GM12872 (cell line): ENCODE results near the gene SCAMP1.

Experiments used
- CTCF ChIP-seq: IDR thresholded peaks from 3 replicates; pipeline ENCODE4 v1.5.1; 2011; ENCODE audit warnings: low read depth, mild to moderate bottlenecking, low read length, moderate library complexity; ENCODE audit not compliant: insufficient read depth

The SCAMP1 gene

DNA sequence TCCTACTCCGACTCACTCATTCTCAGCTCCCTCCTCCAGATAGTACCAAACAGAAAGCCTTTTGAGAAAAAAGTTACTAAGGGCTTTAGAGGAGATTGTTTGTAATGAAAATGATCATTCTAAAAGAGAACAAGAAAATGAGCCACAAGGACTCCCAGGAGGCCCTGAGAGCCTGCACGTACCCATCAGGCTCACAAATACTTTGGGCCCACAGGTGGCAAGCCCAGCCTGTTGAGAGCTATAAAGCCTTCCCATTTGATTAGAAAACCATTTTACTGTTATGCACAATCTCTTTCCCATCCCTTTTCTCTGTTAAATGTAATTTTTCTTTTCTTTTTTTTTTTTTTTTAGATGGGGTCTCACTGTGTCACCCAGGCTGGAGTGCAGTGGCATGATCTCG lies 152.0 kb downstream of the SCAMP1 start:
- no peak for TF ChIP-seq CTCF

DNA sequence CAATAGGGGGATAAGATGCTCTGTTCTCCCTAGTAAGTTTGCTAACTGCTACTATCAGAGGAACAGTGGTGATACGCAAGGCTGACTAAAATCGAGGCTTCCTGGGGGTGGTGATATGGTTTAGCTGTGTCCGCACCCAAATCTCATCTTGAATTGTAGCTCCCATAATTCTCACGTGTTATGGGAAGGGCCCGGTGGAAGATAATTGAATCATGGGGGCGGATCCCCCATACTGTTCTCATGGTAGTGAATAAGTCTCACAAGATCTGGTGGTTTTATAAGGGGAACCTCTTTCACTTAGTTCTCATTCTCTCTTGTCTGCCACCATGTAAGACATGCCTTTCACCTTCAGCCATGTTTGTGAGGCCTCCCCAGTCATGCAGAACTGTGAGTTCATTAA lies 153.0 kb downstream of the SCAMP1 start:
- TF ChIP-seq CTCF, result no peak

GRCh38 chr5:78514427-78515330 lies 154.3 kb downstream of the SCAMP1 start:
- no peak for TF ChIP-seq CTCF

DNA sequence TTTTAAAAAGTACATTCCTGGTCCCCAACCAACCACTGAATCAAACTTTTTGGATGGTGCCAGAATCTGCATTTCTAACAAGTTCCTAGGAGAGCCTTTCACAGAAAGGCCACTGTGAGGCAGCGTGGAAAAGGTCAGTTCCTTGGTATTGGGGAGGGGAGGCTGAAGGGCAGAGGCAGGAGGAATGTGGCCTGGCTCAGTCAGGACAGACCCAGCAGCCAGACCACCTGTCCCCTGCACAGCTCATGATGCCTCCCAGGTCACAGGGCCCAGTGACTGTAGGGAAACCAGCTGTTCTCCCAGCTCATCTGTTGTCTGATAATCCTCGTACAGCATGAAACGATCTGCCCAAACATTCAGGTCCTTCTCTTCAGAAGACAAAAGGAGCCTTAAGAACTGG lies 155.3 kb downstream of the SCAMP1 start:
- no peak for TF ChIP-seq CTCF

DNA sequence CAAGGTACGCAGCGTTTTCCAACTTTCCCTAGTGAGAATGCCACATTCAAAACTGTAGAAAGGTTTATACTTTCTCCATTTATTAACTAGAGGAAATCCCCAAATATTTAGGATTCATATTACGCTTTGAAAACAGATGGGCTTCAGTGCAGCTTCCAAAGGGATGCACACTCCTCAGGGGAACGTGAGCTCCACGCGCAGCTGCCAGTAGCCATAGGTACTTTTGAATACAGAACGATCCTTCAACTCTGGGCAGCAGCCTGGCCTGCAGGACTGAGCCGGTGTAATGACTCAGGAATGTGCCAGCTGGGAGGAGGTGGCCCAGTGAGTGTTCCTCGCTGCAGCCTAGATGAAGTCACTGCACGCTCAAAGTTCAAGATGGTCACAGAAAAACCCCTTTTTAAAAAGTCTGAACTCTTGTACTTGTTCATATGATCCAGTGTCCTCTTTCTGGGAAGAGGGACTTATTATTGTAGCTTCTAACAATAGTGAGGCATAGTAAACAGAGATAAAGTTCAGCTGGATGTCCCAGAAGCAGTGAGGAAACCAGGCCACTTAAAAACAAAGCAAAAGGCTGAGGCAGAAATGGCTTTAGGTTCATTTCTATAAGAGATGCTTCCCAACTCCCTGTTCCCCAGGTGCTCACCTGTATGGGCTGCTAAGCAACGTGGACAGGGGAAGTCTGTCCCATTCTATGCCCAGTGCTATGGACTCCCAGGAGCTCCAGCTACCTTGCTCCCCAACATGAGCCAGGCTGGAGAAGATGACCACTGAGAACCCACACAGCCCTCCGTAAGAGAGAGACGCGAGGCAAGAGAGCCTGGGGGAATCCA lies 158.2 kb downstream of the SCAMP1 start:
- TF ChIP-seq CTCF, result no peak

- no peak for TF ChIP-seq CTCF
These were observed 159.0 kb downstream of the SCAMP1 start for GRCh38 chr5:78519198-78519941.

DNA sequence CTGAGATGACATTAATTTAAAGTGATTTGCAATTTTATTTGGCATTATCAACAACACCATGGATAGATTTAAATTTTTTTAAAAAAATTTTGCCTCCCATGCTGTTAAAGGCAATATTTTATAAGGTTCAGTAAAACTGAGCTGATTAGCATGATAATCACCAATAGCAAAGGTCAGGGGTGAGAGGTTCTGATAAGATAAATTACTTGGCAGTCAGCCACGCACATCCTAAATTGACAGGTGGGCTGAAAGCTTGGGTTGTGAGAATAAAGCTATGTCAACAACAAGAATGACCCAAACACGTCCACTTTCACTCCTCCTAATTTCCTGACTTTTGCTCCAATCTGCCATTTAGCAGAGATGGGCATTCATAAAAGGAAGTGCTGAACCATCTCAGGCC lies 161.0 kb downstream of the SCAMP1 start:
- TF ChIP-seq CTCF, result no peak
